SK-N-SH (cell line): Measurements from ENCODE around the gene GXYLT2. TPM values are rescaled to one million over a fixed set of nuclear protein-coding genes. Genes with fewer than 3 reads are reported as not detected.

Experiments
- CTCF ChIA-PET: fragments of 300-600, 350-600 bp; formaldehyde crosslinking; extraction: SDS; loops from one replicate; lab custom pipeline; 2021; lab: Yijun Ruan, JAX
- POLR2A ChIA-PET: fragments of 350-600 bp; sonication (Branson Sonifier 250); formaldehyde crosslinking; extraction: SDS; loops from one replicate; lab custom pipeline; 2020; ENCODE audit warnings: antibody characterized with exemption, inconsistent platforms; lab: Yijun Ruan, JAX
- DNase-seq: peaks from one replicate; pipeline ENCODE4 v3.0.0; 2012
- H2AFZ ChIP-seq: fragments of 200-600 bp; sonication (generic); 2 replicates; pipeline ENCODE4 v1.8.1; 2016; ENCODE audit warnings: antibody characterized with exemption, mild to moderate bottlenecking, low read depth
- H3F3A ChIP-seq: fragments of 200-600 bp; sonication (generic); replicated peaks from 2 replicates; pipeline ENCODE3; 2016; ENCODE audit warnings: antibody characterized with exemption, mild to moderate bottlenecking; ENCODE audit not compliant: insufficient read depth
- H3K27ac ChIP-seq, 2 experiments: fragments of 200-500 bp in 1 of 2; fragments of 200-600 bp in 1 of 2; sonication (Bioruptor generic) in 1 of 2; sonication (generic), shearing (Covaris generic) in 1 of 2; 2 replicates each; pipeline versions ENCODE4 v1.5.1 to v1.6.1; 2014 to 2016; ENCODE audit warnings: low read depth in 2 of 2, inconsistent platforms in 1 of 2, low read length in 1 of 2, mild to moderate bottlenecking in 1 of 2, mixed read lengths in 1 of 2
- H3K27me3 ChIP-seq: fragments of 200-600 bp; sonication (generic), shearing (Covaris generic); 2 replicates; pipeline ENCODE4 v1.6.1; 2016; ENCODE audit warnings: mixed run types; ENCODE audit not compliant: insufficient read depth
- H3K36me3 ChIP-seq, 2 experiments: fragments of 200-500 bp in 1 of 2; fragments of 200-600 bp in 1 of 2; sonication (Bioruptor generic) in 1 of 2; sonication (generic) in 1 of 2; replicated peaks in 1 of 2; 2 replicates each; pipeline versions ENCODE3 to v1.5.1; 2014 to 2016; ENCODE audit warnings: low read length in 1 of 2, mild to moderate bottlenecking in 1 of 2; ENCODE audit not compliant: insufficient read depth in 2 of 2, control insufficient read depth in 1 of 2
- H3K4me1 ChIP-seq, 2 experiments: fragments of 200-500 bp in 1 of 2; fragments of 200-600 bp in 1 of 2; sonication (Bioruptor generic) in 1 of 2; sonication (generic), shearing (Covaris generic) in 1 of 2; 2 replicates each; pipeline versions ENCODE4 v1.5.1 to v1.6.1; 2014 to 2016; ENCODE audit warnings: low read depth in 1 of 2, low read length in 1 of 2, mixed run types in 1 of 2; ENCODE audit not compliant: insufficient read depth in 2 of 2, control insufficient read depth in 1 of 2
- H3K4me2 ChIP-seq: fragments of 200-600 bp; sonication (generic), shearing (Covaris generic); 2 replicates; pipeline ENCODE4 v1.6.1; 2017; ENCODE audit warnings: mixed run types
- H3K4me3 ChIP-seq, 2 experiments: fragments of 200-500 bp in 1 of 2; fragments of 200-600 bp in 1 of 2; sonication (Bioruptor generic) in 1 of 2; sonication (generic), shearing (Covaris generic) in 1 of 2; 2 replicates each; pipeline versions ENCODE4 v1.5.1 to v1.8.1; 2014 to 2016; ENCODE audit warnings: low read depth in 2 of 2, inconsistent platforms in 1 of 2, low read length in 1 of 2, mild to moderate bottlenecking in 1 of 2, mixed read lengths in 1 of 2, moderate library complexity in 1 of 2
- H3K79me2 ChIP-seq: fragments of 200-600 bp; sonication (generic); 2 replicates; pipeline ENCODE4 v1.8.1; 2017; ENCODE audit warnings: mild to moderate bottlenecking; ENCODE audit not compliant: insufficient read depth
- H3K9ac ChIP-seq: fragments of 200-600 bp; sonication (generic); 2 replicates; pipeline ENCODE4 v1.6.1; 2017; ENCODE audit warnings: mixed run types
- H3K9me2 ChIP-seq: fragments of 200-600 bp; sonication (generic); 2 replicates; pipeline ENCODE4 v1.6.1; 2017; ENCODE audit warnings: mixed run types
- H3K9me3 ChIP-seq: fragments of 200-600 bp; sonication (generic); 2 replicates; pipeline ENCODE4 v1.6.1; 2017; ENCODE audit warnings: mixed run types, mild to moderate bottlenecking, moderate library complexity
- H4K20me1 ChIP-seq: fragments of 200-600 bp; sonication (generic); 2 replicates; pipeline ENCODE4 v1.6.1; 2017; ENCODE audit warnings: mild to moderate bottlenecking, mixed run types; ENCODE audit not compliant: insufficient read depth
- CTCF ChIP-seq: fragments of 200-600 bp; sonication (generic); IDR thresholded peaks from 2 replicates; pipeline ENCODE4 v1.6.1; 2017; ENCODE audit warnings: antibody characterized with exemption, mild to moderate bottlenecking, moderate library complexity
- FOXJ3 ChIP-seq: sonication (generic); formaldehyde crosslinking; IDR thresholded peaks from 2 replicates; pipeline ENCODE4 v1.5.1; 2020; ENCODE audit warnings: mild to moderate bottlenecking, missing genetic modification reagents
- GATA2 ChIP-seq: sonication (generic); formaldehyde crosslinking; IDR thresholded peaks from 2 replicates; pipeline ENCODE4 v1.5.0; 2020; ENCODE audit warnings: mild to moderate bottlenecking, missing genetic modification reagents
- MXI1 ChIP-seq: IDR thresholded peaks from 2 replicates; pipeline ENCODE4 v1.6.1; 2012; ENCODE audit warnings: mild to moderate bottlenecking, low read depth, low read length, improper control_type of control experiment
- RAD21 ChIP-seq: IDR thresholded peaks from 2 replicates; pipeline ENCODE4 v1.6.1; 2012; ENCODE audit warnings: mild to moderate bottlenecking, low read length
- REST ChIP-seq: IDR thresholded peaks from 2 replicates; pipeline ENCODE4 v1.6.1; 2012; ENCODE audit warnings: mild to moderate bottlenecking, low read depth, low read length, moderate library complexity
- SIN3A ChIP-seq: IDR thresholded peaks from 2 replicates; pipeline ENCODE4 v1.6.1; 2012; ENCODE audit warnings: low read depth, mild to moderate bottlenecking, low read length, moderate library complexity, borderline replicate concordance
- SMC3 ChIP-seq: IDR thresholded peaks from 2 replicates; pipeline ENCODE4 v1.6.1; 2012; ENCODE audit warnings: low read depth, low read length, improper control_type of control experiment
- TAF1 ChIP-seq: IDR thresholded peaks from 2 replicates; pipeline ENCODE4 v1.6.1; 2012; ENCODE audit warnings: low read depth, mild to moderate bottlenecking, low read length, moderate library complexity, borderline replicate concordance
- TEAD4 ChIP-seq: IDR thresholded peaks from 2 replicates; pipeline ENCODE4 v1.4.0; 2012; ENCODE audit warnings: mild to moderate bottlenecking, borderline replicate concordance; ENCODE audit not compliant: insufficient read depth
- USF1 ChIP-seq: IDR thresholded peaks from 2 replicates; pipeline ENCODE4 v1.4.0; 2012; ENCODE audit warnings: low read depth, borderline replicate concordance
- ZBTB33 ChIP-seq: IDR thresholded peaks from 2 replicates; pipeline ENCODE4 v1.4.0; 2012; ENCODE audit warnings: low read depth, borderline replicate concordance
- whole genome bisulfite sequencing: methylation state at CpG from one replicate; pipeline ENCODE4 v1.1.6; 2017; ENCODE audit warnings: low lambda C conversion rate; 5-methylcytosine and 5-hydroxymethylcytosine counted together
- polyA plus RNA-seq, 3 experiments: library from polyadenylated mRNA; depleted of rRNA; stranded (reverse); fragments of >200 nt; gene quantifications; 2 replicates each; pipeline ENCODE4 v1.2.3, GENCODE V29; 2012

Gene GXYLT2
- polyA plus RNA-seq, 1 of the 3 experiments (the other 2 are of a cell fraction), result 9.1 TPM

- POLR2A ChIA-PET, result no interaction called here
- Histone ChIP-seq H3K9ac (no peak overlapping the region), H2AFZ (no peak overlapping the region), H3K9me3 (no peaks in the 10 kb centered on the region), H3K4me1 (no peaks in the 10 kb centered on the region), H3F3A (peaks cover 10% of the 10 kb centered on the region), H3K27ac (no peak overlapping the region), H3K27me3 (no peaks in the 10 kb centered on the region), H3K4me2 (no peak overlapping the region), H3K36me3 (peaks cover 0 to 27% of the 10 kb centered on the region in 2 experiments), H4K20me1 (peaks cover 97% of the 10 kb centered on the region), H3K79me2 (peaks cover 100% of the 10 kb centered on the region), H3K4me3 (no peak overlapping the region)
- 90% methylated on average over 5 of the region's 5 CpGs for WGBS
- DNase-seq, result no peak
- CTCF ChIA-PET, result interaction anchor here (2.3 kb wide), 1 partner anchor 37 kb away, joined by 7 read pairs; no protein-coding TSS in a partner anchor
- TF ChIP-seq TEAD4 (no peak), REST (no peak), SMC3 (no peak), FOXJ3 (CRISPR knock-in tag) (no peak), MXI1 (no peak), USF1 (no peak), CTCF (no peak), GATA2 (CRISPR knock-in tag) (no peak), TAF1 (no peak), RAD21 (no peak), SIN3A (no peak), ZBTB33 (no peak)
- TF ChIP-seq, all 33 proteins: peak for 0
- H3K9me2 ChIP-seq, result no peaks in the 10 kb centered on the region
These were observed 131.1 kb downstream of the GXYLT2 start for GRCh38 chr3:73018790-73019441.
